Midbrain (tissue), 1 donor: Measurements from ENCODE around the gene GDF11.

ENCODE experiments used
- DNase-seq: peaks from one replicate; lab custom pipeline; 2025; lab: John Stamatoyannopoulos, UW

GDF11 gene

GRCh38 chr12:55707219-55707671 is 35.7 kb upstream of the GDF11 start:
- no peak for DNase-seq

GRCh38 chr12:55707841-55708694 is 34.9 kb upstream of the GDF11 start, which contains the start of gene ITGA7:
ITGA7 (minus strand) TSS chr12:55707904; CDS start chr12:55707682, 222 bp downstream.
- peak; percentile 45 for DNase-seq

- DNase-seq: no peak
Observed at GRCh38 chr12:55708695-55709233, 34.2 kb upstream of the GDF11 start.

DNA sequence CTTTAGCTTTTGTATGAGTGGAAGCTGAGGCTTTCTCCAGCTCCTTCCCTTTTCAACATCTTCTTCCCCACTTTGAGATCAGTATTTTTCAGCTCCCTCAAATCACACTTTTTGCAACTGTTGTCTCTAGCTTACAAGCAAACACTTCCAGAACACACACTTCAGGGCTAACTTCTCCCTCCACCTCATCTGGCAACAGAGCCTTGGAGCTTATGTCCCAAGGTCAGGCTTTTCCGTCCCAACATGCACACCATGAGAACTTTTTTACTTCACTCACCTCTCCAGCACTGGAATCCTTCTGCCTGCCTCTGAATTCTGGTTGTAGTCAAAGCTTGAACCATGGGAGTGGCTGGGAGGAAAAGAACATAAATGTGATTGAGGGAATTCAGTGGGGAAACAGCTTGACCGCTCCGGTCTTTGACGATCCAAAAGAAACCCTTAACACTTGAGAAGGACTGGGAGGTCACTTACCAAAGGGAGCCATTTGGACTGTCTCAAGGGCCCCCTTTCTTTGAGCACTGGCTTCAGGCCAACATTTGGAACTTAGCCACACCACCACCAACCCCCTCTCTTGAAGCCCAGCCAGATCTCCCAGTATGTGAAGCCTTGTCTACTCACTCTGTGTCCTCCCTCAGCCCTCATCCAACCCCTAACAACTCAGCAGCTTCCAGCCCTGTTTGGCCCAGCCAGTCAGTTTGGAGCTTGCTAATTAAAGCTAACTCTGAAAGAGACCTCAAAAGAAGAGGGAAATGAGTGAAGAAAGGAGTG is 31.0 kb upstream of the GDF11 start:
- no peak for DNase-seq

- no peak for DNase-seq
Observed at GRCh38 chr12:55712700-55713415, 30.1 kb upstream of the GDF11 start.

DNA sequence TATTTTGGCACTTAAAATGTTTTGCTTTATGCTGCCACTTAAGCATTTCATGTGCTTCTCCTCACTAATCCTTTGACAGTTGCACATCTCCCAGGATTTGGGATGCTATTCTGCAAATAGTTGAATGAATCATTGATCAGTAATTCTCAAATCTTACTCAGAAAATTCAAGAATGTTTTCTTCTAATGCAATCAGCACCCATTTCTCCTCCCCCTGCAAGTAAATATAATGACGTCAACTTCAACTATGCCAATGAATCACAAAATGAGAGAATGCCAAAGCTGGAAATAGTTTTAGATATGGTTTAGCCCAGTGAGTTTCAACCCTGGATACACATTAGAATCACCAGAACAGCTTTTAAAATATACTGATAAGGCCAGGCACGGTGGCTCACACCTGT is 29.2 kb upstream of the GDF11 start:
- no peak for DNase-seq

DNA sequence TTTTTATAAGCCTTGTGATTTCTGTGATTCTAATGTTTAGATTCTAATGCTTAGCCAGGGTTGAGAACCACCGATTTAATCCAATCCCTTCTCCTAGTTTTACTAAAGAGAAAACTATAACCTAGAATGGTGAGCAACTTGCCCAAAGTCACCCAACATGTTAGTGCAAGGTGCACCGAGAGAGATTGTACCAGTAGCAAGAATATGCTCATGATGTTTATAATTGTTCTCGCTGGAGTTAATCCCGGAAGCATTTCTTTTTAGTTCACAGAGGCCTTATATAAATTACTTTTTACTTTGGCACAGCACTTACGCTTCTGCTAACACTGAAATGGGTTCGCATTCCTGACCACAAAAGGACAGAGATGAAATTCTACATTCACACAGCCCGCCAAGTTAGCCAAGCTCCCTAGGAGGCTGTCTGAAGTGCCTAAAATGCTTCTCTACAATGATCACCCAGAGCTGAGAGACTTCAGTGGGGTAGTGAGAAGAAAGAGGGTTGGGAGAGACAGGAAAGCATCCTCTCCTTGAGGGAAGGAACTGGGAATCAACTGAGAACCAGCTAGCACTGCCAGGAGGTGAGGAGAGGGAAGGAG is 27.7 kb upstream of the GDF11 start:
- no peak for DNase-seq

- peak; percentile 91 for DNase-seq
Observed at GRCh38 chr12:55715833-55716581, 26.9 kb upstream of the GDF11 start, which contains the start of gene BLOC1S1. BLOC1S1 (plus strand) TSS chr12:55716046; CDS start chr12:55716052, 6 bp downstream.

GRCh38 chr12:55716582-55716957 is 26.4 kb upstream of the GDF11 start:
- no peak for DNase-seq

GRCh38 chr12:55717011-55718007 is 25.6 kb upstream of the GDF11 start:
- no peak for DNase-seq

DNA sequence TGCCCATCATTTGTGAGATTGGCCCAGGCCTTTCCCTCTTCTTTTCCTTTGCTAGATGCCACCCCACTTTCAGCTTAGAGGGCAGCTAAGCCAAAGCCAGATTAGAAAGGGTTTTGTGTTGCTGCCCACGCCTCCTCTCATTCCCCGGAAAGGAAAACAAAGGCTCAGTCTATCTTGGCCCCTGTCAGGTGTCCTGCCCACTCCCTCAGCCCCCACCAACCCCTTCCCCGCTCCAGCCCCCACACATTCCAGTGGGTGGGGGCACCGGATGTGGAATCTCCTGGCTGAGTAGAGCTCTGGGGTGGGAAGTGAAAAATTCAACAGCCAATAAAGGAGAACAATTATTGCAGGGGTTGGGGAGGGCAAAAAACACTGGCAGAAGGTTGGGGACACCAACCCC is 24.9 kb upstream of the GDF11 start:
- DNase-seq: no peak

DNA sequence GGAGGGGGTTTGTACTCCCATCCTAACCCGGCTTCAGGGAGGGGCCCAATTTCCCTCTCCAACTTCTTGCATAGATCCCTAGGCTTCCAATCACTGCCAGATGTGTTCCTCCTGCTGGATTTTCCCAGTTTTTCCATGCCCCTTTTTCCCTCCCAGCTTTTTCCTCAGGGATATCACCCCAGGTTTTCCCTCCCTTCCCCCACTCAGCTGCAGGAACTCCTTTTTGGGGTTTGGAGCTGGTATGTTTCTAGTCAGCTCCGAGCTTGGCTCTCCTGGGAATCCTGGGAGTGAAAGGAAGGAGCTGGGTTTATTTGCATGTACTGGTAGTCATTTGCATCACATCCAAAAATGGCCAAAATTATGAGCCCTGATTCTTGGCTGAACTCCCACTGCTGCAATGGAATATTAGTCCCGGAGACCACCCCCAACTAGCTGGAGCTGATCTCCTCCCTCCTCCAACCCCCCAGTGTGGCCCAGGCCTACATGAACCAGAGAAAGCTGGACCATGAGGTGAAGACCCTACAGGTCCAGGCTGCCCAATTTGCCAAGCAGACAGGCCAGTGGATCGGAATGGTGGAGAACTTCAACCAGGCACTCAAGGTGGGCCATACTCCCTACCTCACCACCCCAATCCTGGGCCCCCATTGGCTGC is 24.2 kb upstream of the GDF11 start:
- no peak for DNase-seq

- no peak for DNase-seq
Observed at GRCh38 chr12:55719371-55719770, 23.6 kb upstream of the GDF11 start.

DNA sequence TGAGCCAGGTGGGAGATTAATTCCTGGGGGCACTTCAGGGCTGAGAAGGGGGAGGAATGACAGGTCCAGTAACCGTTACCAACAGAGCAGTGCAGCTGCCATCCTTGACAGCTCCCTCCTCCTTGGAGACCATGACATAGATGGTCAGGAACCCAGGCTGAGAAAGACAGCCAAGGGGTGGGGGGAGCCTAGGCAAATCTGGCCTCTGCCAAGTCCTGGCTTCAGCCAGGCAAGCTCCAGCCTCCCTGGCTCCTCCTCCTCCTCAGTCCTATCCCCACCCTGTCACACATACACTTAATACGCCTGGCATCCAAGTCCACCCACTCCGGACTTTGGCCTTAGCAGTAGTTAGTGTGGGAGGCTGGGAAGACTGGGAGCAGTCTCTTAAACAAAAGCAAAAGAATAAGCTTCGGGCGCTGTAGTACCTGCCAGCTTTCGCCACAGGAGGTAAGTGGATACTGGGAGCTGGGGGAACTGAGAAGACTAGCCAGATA is 22.8 kb upstream of the GDF11 start, which contains the start of gene RDH5:
Gene RDH5, plus strand, starts transcription at position 323 of the 494 bp plus-strand sequence. CDS start 792 bp downstream, outside the sequence.
- peak; percentile 37 for DNase-seq

DNA sequence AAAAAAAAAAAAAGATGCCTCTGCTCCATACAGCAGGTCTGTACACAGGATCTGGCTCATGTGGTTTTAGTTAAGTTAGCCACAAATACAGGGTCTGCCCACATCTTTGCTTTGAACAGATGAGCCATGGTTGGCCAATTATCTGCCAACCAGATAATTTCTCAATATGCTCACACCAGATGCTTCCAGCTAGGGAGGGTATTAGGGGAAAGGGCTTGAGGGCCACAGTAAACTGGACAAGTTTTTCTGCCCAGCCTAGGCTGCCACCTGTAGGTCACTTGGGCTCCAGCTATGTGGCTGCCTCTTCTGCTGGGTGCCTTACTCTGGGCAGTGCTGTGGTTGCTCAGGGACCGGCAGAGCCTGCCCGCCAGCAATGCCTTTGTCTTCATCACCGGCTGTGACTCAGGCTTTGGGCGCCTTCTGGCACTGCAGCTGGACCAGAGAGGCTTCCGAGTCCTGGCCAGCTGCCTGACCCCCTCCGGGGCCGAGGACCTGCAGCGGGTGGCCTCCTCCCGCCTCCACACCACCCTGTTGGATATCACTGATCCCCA is 22.0 kb upstream of the GDF11 start:
- DNase-seq: peak; percentile 59

- no peak for DNase-seq
Observed at GRCh38 chr12:55721601-55722213, 21.2 kb upstream of the GDF11 start.

DNA sequence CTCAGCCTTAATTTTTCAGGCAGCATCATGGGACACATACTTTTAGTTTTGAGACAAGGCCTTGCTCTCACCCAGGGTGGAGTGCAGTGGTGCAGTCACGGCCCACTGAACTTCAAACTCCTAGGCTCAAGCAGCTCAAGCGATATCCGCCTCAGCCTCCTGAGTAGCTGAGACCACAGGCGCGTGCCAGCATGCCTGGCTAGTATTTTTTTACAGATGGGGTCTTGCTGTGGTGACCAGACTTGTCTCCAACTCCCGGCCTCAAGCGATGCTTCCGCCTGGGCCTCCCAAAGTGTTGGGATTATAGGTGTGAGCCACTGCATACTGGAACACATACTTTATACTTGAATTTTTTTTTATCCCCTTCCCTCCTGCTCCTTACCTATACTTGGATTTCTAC is 20.0 kb upstream of the GDF11 start:
- no peak for DNase-seq
